Psoas muscle (tissue), 8 donors: ENCODE measurements around the gene MYO1F. TPM values are rescaled to one million over a fixed set of nuclear protein-coding genes. Genes with fewer than 3 reads are reported as not detected.

ENCODE experiments used
- ATAC-seq, 4 donors: fragments of 200-7000 bp; cut with Tn5 transposase; one replicate each; pipeline ENCODE4 v1.9.1; 2020; ENCODE audit warnings: moderate library complexity in 3 of 4, mild to moderate bottlenecking in 2 of 4
- DNase-seq, 2 donors: peaks; one replicate each; pipeline ENCODE4 v3.0.0-alpha.2; 2020
- H3K27ac ChIP-seq: fragments of 200-600 bp; one replicate; pipeline ENCODE4 v1.8.0; 2022
- H3K27me3 ChIP-seq, 3 donors: fragments of 200-600 bp in 1 of 3; one replicate each; pipeline versions ENCODE4 v1.6.1 to v1.8.0; 2013 to 2022; ENCODE audit warnings: low read length in 2 of 3, mild to moderate bottlenecking in 2 of 3, moderate library complexity in 1 of 3; ENCODE audit not compliant: insufficient read depth in 3 of 3
- H3K36me3 ChIP-seq, 2 donors: fragments of 200-600 bp in 1 of 2; one replicate each; pipeline versions ENCODE4 v1.6.1 to v1.8.0; 2013 to 2022; ENCODE audit warnings: low read depth in 1 of 2, mild to moderate bottlenecking in 1 of 2, moderate library complexity in 1 of 2; ENCODE audit not compliant: insufficient read depth in 1 of 2
- H3K4me1 ChIP-seq: fragments of 200-600 bp; one replicate; pipeline ENCODE4 v1.8.0; 2022
- H3K4me3 ChIP-seq: fragments of 200-600 bp; one replicate; pipeline ENCODE4 v1.8.0; 2022; ENCODE audit warnings: mild to moderate bottlenecking
- H3K9me3 ChIP-seq: fragments of 200-600 bp; one replicate; pipeline ENCODE4 v1.8.0; 2022
- CTCF ChIP-seq: fragments of 200-600 bp; IDR thresholded peaks from one replicate; pipeline ENCODE4 v1.8.0; 2022; ENCODE audit warnings: antibody characterized with exemption
- WGBS, 3 donors: extraction: QIAGEN DNeasy Blood & Tissue Kit; methylation state at CpG; one replicate each; pipeline versions ENCODE4 v1.1.6 to v1.1.7; 2013; 5-methylcytosine and 5-hydroxymethylcytosine counted together
- intact Hi-C, 2 donors: fragments of 100-400 bp; cut with DNase I; formaldehyde crosslinking; loops; one replicate each; pipeline versions ENCODE4 v1.11.0 to v1.14.2; 2022
- polyA plus RNA-seq, 3 donors: library from polyadenylated mRNA; stranded (reverse); fragments of 200-250 nt; gene quantifications; one replicate each; pipeline ENCODE4 v1.2.3, GENCODE V29; 2013
- total RNA-seq, 4 donors: library from RNA; stranded (reverse); fragmentation: NEBNext Ultra II Directional in 2 of 4; extraction: Animal tissue kit (Norgen Biotek cat#: 25700) in 2 of 4; gene quantifications; one replicate each; pipeline versions ENCODE4 v1.2.1 to v1.2.4, GENCODE V29; 2021 to 2023
- donor health status: healthy with polysubstance abuse.
- donor health status: DM: no; HTN: no; CAD: no; lungs with moderate emphysema.
- donor health status: Bipolar disorder and iron deficiency.
- donor health status: healthy.
- donor health status: DM: yes; HTN: yes; CAD: no.
- donor health status: DM: no; HTN: no; CAD: no.
- donor health status: DM: no; HTN: no; CAD: no.
- donor health status: DM: yes; HTN: yes; CAD: no.

MYO1F gene
- total and polyA plus RNA-seq, 7 donors = 1.00 to 6.3 (median 3.5) TPM

- TF ChIP-seq CTCF = no peak
- Histone ChIP-seq H3K27me3 (no peaks in the 10 kb centered on the region), H3K4me3 (no peak overlapping the region), H3K4me1 (no peaks in the 10 kb centered on the region), H3K27ac (no peak overlapping the region), H3K9me3 (no peaks in the 10 kb centered on the region), H3K36me3 (no peaks in the 10 kb centered on the region)
- WGBS, 3 donors = 81 to 86% (median 85%) methylated on average over 38 to 41 of the region's 41 CpGs
- ATAC-seq (no peak), DNase-seq (no peak)
- intact Hi-C loops = no loop called here
Observed at GRCh38 chr19:8499048-8499833, 78.0 kb downstream of the MYO1F start.

GRCh38 chr19:8498295-8498694 lies 78.9 kb downstream of the MYO1F start:
- Histone ChIP-seq H3K27me3 (no peaks in the 10 kb centered on the region), H3K27ac (no peak overlapping the region), H3K4me1 (no peaks in the 10 kb centered on the region), H3K36me3 (no peaks in the 10 kb centered on the region), H3K4me3 (no peak overlapping the region), H3K9me3 (no peaks in the 10 kb centered on the region)
- WGBS, 3 donors = 82 to 87% (median 85%) methylated on average over 21 to 22 of the region's 22 CpGs
- DNase-seq (no peak), ATAC-seq (no peak)
- TF ChIP-seq CTCF = no peak
- intact Hi-C loops = no loop called here

- no peak overlapping the region for H3K4me3 ChIP-seq
- H3K36me3 ChIP-seq = peaks cover 0 to 5% of the 10 kb centered on the region in 2 donors
- H3K27me3 ChIP-seq = no peaks in the 10 kb centered on the region
- ATAC-seq = no peak
- DNase-seq = no peak
- H3K4me1 ChIP-seq = no peaks in the 10 kb centered on the region
- 70 to 77% (median 76%) methylated on average over 7 of the region's 7 CpGs for WGBS, 3 donors
- no peak for TF ChIP-seq CTCF
- intact Hi-C loops = no loop called here
- no peak overlapping the region for H3K27ac ChIP-seq
- no peaks in the 10 kb centered on the region for H3K9me3 ChIP-seq
Observed at GRCh38 chr19:8494158-8494557, 83.1 kb downstream of the MYO1F start.

DNA sequence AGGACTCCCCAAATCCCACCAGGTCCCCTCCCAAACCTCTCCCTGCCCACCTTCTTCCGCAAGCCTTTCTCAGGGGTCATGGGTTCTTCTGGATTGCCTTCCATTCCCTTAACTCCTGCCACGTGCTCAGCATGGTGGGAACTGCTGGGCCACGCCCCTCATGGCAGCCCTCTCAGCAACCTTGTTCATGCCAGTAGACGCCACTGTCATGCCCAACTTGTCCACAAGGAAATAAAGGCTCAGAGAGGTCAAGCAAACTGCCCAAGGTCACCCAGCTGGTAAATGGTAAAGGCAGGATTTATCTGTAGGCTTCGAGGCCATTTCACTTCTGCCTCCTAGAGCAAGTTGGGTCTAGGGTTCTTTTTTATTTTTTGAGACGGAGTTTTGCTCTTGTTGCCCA lies 85.7 kb downstream of the MYO1F start:
- intact Hi-C loops = no loop called here
- ATAC-seq = peak in 1 of 4 donors; percentile 28
- no peaks in the 10 kb centered on the region for H3K4me1 ChIP-seq
- peaks cover 0 to 31% of the 10 kb centered on the region in 2 donors for H3K36me3 ChIP-seq
- TF ChIP-seq CTCF = no peak
- no peaks in the 10 kb centered on the region for H3K9me3 ChIP-seq
- no peak overlapping the region for H3K27ac ChIP-seq
- DNase-seq = no peak
- no peaks in the 10 kb centered on the region for H3K27me3 ChIP-seq
- H3K4me3 ChIP-seq = no peak overlapping the region
- 81 to 86% (median 84%) methylated on average over 6 of the region's 6 CpGs for WGBS, 3 donors

DNA sequence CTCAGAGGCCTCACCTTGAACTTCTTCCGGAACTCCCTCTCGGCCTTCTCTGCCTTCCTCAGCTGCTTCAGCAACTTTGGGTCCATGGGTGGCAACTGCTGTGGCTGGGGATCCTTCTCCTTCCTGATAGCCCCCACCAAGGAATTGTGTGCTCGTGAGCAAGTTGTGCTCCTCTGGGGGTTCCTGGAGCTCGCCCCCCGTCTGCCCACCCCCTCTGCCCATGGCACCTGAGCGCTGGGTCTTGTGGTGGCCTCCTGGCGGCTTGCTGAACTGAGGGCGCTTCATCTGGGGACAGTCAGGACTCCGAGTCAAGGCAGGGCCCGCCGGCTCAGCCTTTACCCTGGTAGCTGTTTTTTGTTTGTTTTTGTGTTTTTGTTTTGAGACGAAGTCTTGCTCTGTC lies 86.4 kb downstream of the MYO1F start:
- ATAC-seq (no peak), DNase-seq (no peak)
- intact Hi-C loops = no loop called here
- no peaks in the 10 kb centered on the region for H3K9me3 ChIP-seq
- no peaks in the 10 kb centered on the region for H3K27me3 ChIP-seq
- H3K4me1 ChIP-seq = no peaks in the 10 kb centered on the region
- TF ChIP-seq CTCF = no peak
- H3K36me3 ChIP-seq = peaks cover 0 to 38% of the 10 kb centered on the region in 2 donors
- no peak overlapping the region for H3K4me3 ChIP-seq
- no peak overlapping the region for H3K27ac ChIP-seq
- WGBS, 3 donors = 87 to 88% (median 88%) methylated on average over 12 of the region's 12 CpGs
